ENCODE measurements around the gene ZCWPW1.

DNA sequence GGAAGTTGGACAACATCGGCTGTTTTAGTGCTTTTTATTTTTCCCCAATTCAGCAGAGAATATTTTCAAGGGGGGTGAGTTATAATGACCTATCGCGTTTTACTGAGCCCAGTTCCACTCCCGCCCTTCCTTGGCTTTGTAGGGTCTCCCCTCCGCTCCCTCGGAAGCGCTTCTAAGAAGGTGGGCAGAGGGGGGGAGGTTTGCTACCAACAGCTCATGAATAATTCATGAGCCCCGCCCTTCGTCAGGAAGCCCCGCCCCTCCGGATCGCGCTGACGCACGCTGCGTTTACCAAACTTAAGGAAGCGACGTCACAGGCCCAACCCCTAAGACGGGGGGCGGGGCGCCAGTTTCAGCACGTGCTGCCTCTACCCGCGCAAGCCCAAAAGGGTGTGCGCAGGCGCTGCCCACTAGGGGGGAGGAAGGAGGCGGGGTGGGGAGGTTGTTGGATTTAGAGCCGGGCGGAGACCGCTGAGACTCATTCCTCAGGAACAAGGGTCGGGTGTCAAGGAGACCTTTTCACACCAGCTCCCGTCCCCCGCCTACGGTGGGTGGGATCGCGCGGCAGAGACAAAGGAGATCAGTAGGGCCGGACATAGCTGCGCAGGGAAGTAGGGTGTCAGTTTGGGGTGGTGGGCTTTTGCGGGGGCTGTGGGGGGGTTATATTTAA lies 599 bp upstream of the ZCWPW1 start:
- TF ChIP-seq REL (CRISPR knock-in tag; conservative IDR thresholded peaks at IDR 0.05) (no peak), ZMYM4 (CRISPR knock-in tag; IDR thresholded peaks at IDR 0.05) (peak; percentile 46), DPF2 (CRISPR knock-in tag; IDR thresholded peaks at IDR 0.05; ENCODE audit: borderline replicate concordance, low read depth) (no peak), KDM6A (CRISPR knock-in tag; IDR thresholded peaks at IDR 0.05; ENCODE audit: low read depth) (no peak; the same call in 1 of the 2 replicates)

Measured in HepG2 (cell line).